GM11168 (cell line): ENCODE results near the gene APOBEC3G.
"Not testable (repeated sequence)": the region's sequence is repeated elsewhere in the genome, so short reads cannot be mapped to it uniquely, and the experiment has no call there.

Source experiments
- in situ Hi-C: fragments of 300-500 bp; cut with MboI; formaldehyde crosslinking; loops from one replicate; pipeline ENCODE4 v1.12.0; 2022; ENCODE audit warnings: low sequenced_read_pairs; ENCODE audit not compliant: unreplicated experiment

Gene APOBEC3G

DNA sequence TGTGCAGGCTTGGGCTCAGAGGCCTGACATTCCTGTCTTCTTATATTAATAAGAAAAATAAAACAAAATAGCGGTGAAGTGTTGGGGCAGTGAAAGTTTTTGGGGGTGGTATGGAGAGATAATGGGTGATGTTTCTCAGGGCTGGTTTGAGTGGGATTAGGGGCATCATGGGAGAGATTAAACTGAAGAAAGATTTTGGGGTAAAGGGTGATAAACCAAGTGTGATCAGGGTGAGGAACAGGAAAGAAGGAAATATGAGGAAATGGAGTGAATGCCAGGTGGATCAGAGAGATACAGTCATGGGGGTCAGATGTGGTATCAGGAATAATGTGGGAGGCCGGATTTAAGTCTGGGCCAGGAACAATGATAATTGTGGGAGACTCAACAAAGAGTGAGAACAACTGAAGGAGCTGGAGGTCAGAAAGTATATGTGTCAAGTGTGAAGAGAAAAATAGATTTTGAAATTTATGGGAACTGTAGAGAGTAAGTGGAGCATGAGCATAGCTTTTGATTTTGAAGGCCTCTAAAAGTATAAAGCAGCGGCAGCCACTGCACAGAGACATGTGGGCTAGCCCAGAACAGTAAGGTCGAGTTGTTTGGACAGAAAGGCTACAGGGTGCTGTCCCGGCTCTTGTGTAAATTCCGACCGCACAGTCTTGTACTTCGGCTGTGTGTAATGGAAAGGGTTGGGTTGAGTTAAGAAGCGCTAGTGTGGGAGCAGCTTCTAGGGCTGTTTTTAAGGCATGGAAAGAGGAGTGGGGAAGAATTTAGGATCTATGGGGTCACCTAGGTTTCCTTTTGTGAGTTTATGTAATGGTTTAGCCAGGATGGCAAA, 10.4 kb upstream of the APOBEC3G start:
- in situ Hi-C loops: not testable (repeated sequence)

- in situ Hi-C loops: no loop called here
Observed at GRCh38 chr22:39068033-39068785, 8.9 kb upstream of the APOBEC3G start.

DNA sequence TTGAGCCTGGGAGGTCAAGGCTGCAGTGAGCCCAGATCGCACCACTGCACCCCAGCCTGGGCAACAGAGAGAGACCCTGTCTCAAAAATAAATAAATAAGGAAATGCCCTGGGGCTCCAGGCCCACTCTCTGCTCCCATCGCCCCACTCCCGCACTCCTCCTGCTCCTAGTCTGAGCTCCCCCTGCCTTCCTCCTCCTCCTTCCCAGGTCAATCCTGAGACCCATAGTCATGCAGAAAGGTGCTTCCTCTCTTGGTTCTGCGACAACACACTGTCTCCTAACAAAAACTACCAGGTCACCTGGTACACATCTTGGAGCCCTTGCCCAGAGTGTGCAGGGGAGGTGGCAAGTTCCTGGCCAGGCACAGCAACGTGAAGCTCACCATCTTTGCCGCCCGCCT, 6.9 kb upstream of the APOBEC3G start:
- in situ Hi-C loops: no loop called here

DNA sequence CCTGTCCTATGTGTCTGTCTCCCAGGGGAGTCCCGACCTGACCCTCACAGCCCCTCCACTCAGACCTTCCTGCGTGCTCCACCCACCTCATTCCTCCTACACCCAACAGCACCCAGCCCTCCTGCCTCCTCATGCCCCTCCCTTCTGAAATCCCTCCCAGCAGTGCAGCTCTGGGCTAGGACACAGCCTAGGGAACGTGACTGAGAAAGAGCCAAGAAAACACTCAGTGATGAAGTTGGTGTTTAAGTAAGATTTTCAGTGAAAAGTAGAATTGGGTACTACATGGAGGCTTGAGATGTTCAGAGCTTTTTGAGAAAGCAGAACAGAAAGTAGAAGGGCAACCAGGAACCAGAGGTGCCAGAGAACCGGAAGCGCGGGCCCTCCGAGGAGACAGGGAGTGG, 4.5 kb upstream of the APOBEC3G start:
- in situ Hi-C loops: not testable (repeated sequence)

- in situ Hi-C loops: no loop called here
Observed at GRCh38 chr22:39073981-39074380, 3.1 kb upstream of the APOBEC3G start.

GRCh38 chr22:39076155-39077025, 685 bp upstream of the APOBEC3G start:
- in situ Hi-C loops: loop anchor here (5.0 kb wide), 1 partner anchor 34 kb away; the partner anchor contains the start of gene APOBEC3F

DNA sequence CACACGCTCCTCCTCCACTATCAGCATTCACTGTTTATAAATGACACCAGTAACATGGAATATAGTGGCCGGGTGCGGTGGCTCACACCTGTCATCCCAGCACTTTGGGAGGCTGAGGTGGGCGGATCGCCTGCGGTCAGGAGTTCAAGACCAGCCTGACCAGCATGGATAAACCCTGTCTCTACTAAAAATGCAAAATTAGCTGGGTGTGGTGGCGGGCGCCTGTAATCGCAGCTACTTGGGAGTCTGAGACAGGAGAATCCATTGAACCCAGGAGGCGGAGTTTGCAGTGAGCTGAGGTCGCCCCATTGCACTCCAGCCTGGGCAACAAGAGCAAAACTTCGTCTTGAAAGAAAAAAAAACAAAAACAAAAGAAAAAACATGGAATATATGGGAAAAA, 837 bp downstream of the APOBEC3G start:
- in situ Hi-C loops: loop anchor here (5.0 kb wide), 1 partner anchor 36 kb away; the partner anchor contains the start of gene APOBEC3F

GRCh38 chr22:39078329-39078728, 1.3 kb downstream of the APOBEC3G start:
- in situ Hi-C loops: loop anchor here (5.0 kb wide), 1 partner anchor 36 kb away; the partner anchor contains the start of gene APOBEC3F

DNA sequence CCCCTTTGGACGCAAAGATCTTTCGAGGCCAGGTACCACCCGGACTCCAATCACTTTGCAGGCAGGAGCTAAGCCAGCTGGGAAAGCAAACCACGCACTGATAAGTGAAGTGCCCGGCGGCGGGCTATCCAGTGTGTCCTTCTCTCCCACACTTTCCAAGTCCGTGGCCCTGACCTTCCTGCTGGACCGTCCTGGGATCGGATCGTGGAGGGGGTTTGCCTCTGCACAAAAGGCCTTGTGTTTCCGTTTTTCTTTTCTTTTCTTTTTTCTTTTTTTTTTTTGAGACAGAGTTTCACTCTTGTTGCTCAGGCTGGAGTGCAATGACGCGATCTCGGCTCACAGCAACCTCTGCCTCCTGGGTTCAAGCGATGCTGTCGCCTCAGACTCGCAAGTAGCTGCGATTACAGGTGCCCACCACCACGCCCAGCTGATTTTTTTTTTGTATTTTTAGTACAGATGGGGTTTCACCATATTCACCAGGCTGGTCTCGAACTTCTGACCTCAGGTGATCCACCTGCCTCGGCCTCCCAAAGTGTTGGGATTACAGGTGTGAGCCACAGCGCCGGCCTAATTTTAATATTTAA, 2.1 kb downstream of the APOBEC3G start:
- in situ Hi-C loops: loop anchor here (5.0 kb wide), 1 partner anchor 37 kb away; the partner anchor contains the start of gene APOBEC3F

DNA sequence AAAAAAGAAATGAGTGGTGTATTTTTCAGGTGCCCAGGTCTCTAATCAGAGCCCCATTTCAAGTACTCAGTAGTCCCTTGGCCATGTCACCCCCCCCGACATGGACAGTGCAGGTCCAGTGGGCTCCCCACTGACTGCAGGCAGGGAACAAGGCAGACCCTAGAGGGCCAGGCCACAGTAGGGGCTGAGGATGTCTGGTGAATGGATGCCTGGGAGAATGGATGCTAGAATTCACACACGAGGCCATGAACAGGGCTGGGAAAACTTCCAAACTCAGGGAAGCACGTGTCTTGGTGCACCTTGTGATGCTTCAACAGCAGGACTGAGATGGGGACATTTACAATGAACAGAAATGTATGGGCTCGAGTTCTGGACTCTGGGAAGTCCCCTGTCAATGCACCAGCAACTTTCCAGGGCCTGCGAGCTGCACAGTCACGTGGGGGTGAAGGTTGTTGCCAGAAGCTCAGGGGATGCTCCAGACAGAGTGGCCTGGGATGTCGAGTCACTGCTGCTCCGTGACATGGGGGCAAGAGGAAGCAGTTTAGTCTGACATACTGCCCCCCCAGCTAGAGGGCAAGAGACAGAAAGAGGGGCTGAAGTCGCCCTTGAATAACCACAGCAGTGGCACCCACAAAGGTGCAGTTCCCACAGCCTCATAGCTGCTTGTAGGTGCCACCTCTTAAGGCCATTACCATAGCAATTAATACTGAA, 3.1 kb downstream of the APOBEC3G start:
- in situ Hi-C loops: no loop called here

DNA sequence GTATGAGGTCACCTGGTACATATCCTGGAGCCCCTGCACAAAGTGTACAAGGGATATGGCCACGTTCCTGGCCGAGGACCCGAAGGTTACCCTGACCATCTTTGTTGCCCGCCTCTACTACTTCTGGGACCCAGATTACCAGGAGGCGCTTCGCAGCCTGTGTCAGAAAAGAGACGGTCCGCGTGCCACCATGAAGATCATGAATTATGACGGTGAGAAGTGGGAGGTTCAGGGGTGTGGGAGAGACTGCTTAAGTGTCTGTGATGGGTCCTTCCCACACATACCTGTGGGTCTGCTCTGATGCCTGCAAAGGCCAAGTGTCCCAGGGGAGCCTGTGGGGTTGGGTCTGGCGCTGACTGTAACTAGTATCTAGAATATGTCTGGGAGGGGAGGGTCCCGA, 3.9 kb downstream of the APOBEC3G start:
- in situ Hi-C loops: no loop called here

DNA sequence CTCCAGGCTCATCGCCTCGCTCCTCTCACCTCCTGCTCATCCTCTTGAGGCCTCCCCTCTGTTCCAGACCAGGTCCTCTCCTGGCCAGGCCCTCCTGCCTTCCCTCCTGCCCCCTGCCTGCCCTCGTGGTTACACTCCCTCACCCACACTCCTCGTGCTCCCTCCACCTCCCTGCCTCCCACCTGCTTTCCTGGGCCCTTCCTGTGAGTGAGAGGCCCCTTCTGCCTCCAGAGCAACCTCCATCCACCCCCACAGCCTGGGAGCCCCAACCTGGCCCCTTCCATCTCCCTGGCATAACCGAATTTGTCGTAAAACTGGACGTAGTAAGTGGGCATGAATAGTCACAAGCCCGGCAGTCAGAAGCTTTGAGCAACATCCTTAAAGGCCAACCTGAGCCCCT, 4.5 kb downstream of the APOBEC3G start:
- in situ Hi-C loops: no loop called here

DNA sequence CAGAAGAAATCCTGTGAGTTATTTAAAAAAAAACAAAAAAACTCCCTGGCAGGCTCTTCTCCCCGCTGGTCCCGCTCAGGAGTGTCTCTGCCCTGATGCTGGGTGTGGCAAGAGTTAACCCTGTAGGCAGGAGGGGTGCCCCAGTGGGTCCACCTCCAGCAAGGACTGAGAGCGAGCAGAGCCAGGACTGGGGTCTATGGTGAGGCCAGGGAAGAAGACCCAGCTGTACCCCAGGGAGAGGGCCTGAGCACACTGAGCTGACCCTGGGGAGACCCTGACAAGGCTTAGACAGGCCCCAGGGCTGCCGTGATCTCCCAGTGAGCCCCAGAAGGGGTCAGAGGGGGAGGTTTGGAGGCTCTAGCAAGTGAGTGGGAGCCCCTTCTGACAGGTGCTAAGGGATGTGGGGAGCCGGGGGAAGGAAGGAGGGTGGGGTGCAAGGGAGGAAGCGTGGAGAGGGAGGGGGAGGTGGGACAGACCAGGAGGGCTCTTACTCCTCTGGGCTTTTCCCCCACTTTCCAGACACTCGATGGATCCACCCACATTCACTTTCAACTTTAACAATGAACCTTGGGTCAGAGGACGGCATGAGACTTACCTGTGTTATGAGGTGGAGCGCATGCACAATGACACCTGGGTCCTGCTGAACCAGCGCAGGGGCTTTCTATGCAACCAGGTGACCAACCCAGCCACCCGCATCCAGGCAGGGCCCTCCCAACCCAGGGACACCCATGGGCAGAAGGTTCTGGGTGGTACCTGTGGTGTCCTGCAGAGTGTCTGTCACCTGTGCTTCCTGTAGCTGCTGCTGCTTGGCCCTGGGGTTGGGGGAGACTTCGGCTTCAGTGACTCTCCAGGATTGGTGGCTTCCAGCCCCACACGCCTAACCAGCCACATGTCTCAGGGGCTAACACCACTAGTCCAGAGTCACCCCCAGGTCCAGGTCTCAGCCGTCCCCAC, 6.4 kb downstream of the APOBEC3G start:
- in situ Hi-C loops: no loop called here

- in situ Hi-C loops: no loop called here
Observed at GRCh38 chr22:39084666-39085065, 7.6 kb downstream of the APOBEC3G start.

DNA sequence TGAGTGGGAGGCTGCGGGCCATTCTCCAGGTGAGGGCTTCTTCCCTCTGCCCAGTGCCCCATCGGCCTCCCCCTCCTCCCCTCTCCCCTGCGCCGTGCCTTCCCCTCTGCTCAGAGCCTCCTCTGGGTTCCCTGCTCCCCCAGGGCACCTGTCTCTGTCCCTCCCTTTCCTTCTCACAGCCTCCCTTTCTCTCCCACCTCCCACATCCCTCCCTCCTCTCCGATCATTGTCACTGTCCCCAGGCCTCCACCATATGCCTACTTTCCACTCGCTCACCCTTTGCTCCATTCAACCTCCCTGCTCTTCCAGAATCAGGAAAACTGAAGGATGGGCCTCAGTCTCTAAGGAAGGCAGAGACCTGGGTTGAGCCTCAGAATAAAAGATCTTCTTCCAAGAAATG, 10.0 kb downstream of the APOBEC3G start:
- in situ Hi-C loops: no loop called here

DNA sequence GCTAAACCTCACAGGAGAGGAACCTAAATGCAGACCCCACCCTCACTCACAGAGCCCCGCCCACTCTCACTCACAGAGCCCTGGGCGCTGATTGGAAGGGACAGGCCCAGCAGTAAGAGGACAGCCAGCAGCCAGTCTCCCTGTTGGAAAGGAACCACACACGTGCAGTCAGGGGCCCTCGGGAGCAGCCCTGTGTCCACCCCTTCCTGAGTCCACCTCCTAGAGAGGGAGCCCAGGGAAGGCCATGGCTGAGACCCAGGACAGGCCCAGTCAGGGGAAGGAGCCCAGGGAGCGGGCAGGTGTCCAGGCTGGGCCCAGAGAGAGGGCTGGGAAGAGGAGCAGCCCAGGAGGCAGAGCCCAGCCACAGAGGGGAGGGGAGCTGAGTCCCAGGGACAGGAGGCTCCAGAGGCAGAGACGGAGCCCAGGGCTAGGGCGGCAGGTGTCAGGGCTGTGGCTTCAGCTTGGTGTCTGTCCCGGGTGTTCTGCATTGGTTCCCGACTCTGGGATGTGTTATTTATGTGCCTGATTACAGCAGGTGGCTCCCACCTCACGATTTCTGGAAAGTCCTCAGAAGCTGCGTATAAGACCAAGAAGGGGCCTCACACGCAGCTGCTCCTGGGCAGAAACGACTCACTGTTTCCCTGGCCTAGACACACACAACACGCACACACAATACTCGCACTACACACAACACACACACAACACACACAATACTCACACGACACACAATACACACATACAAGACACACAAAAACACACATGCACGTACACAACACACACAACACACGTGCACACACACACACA, 11.0 kb downstream of the APOBEC3G start:
- in situ Hi-C loops: no loop called here

DNA sequence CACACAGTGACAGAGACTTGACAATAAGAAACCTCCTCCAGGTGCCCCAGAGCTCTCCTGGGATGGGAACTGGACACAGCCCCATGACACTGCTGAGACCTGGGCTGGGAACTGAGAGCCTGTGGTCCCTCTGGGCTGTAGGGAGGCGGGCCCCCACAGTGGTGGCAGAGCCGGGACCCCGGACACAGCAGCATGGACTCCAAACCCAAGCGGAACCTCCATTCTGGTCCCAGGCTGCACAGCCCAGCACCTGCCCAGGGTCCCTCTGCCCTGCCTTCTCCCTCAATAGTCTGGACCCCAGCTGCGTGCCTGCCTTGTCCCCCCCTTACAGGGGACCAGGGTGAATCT, 11.6 kb downstream of the APOBEC3G start:
- in situ Hi-C loops: no loop called here

DNA sequence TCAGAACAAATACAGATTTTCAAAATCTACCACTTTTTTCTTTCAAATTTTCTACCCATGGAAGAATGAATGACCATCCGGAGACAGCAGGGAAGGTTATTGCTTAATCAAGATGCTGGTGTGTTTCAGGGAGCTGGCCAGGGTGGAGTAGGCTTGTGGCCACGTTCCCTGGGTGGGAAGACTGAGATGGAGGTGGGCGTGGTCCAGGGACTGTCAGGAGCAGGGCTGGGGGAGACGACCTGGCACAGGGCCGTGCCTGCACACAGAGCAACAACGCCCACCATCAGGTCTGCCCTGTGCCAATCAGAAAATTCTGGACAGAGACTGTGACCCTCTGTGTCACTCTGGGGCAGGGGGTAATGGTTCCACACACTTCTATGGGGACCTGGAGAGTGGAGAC, 12.9 kb downstream of the APOBEC3G start:
- in situ Hi-C loops: no loop called here
